Kidney capillary endothelial cell (primary cell): Measurements from ENCODE around the gene COA8.

ENCODE experiments used
- DNase-seq: peaks from one replicate; pipeline ENCODE4 v3.0.0-alpha.2; 2018; ENCODE audit warnings: low spot score

Gene COA8

DNA sequence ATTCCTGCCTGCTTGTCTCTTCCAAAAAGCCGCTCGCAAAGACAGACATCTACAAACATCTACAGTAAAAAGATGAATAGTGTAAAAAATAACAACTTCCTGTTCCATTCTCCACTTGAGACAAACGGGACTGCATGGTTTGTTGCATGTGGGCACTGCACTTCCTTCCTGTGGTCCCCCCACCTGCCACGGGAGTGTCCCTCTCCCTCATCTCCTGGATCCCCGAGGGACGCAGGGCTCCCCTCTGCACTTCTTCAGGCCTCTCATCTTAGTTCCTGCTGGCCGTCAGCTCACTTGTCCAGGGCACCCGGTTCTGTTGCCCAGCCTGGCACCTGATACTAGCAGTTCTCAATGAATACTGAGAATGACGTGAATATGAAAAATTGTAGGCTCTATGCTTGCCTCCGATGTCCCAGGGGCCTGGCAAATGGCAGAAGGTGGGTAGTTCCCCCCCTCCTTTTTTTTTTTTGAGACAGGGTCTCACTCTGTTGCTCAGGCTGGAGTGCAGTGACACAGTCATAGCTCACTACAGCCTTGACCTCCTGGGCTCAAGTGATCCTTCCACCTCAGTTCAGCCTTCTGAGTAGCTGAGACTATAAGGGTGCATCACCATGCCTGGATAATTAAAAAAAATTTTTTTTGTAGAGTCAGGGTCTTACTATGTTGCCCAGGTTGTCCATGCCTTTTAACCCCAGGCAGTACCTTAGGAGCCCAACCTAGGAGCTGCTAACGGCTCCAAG lies 62.8 kb downstream of the COA8 start:
- DNase-seq: peak; percentile 33

DNA sequence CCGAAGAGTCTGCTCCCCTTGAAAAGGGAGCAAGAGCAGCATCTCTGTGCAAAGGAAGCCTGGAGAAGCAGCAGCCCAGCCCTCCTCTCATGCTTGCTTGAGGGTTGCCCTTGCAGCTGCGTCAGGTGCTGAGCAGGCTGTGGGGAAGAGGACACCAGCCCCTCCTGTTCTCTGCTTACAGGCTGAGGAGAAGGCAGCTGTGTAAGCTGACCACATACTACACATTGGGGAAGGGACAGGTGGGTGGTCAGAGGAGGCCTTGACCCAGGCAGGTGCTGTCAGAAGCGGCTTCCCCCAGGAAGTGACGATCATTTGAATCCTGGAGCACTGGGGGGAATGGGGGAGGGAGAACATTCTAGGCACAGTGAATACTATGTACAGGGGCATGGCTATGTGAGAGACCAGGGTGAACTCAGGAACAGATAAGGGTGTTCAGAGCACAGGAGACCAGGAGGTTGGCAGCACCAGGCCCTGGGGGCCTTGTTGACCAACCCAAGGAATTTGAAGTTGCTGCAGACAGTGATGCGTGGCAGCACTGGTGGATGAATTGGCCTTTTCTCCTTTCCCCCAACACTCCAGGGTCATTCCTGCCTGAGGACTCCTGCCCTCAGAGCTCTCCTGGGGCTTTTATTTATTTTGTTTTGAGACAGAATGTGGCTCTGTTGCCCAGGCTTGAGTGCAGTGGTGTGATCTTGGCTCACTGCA lies 63.5 kb downstream of the COA8 start:
- DNase-seq: no peak

DNA sequence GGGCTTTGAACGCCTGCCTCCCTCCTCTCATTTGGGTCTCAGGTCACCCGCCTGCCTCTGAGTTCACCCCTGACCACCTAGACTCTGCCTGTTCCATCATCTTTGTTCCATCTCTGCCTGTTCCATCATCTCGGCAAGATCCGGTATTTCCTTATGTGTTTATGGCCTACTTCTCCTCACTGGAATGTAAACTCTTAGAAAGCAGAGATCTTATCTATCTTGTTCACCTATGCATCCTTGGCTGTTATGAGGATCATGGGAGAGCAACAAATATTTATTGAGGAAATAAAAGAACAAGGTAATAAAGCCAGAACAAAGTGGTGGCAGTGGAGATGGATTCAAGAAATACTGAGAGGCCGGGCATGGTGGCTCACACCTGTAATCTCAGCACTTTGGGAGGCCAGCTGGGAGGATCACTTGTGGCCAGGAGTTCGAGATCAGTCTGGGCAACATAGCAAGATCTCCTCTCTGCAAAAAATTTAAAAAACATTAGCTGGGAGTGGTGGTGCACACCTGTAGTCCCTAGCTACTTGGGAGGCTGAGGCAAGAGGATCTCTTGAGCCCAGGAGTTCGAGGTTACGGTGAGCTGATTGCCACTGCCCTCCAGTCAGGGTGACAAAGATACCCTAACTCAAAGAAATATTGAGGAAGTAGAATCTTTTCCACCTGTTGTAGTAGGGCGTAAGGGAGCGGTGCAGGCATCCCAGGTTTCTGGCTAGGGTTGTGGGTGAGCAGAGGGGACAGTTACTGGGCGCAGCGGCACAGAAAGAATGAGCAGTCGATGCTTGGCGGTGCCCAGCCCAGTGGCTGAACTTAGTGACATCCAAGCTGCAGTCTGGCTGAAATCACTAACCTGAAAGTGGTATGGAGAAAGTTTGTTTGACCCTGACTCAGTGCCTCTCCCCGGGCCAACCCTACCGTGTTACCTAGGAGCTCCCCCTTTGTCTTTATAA lies 64.6 kb downstream of the COA8 start:
- DNase-seq: no peak

DNA sequence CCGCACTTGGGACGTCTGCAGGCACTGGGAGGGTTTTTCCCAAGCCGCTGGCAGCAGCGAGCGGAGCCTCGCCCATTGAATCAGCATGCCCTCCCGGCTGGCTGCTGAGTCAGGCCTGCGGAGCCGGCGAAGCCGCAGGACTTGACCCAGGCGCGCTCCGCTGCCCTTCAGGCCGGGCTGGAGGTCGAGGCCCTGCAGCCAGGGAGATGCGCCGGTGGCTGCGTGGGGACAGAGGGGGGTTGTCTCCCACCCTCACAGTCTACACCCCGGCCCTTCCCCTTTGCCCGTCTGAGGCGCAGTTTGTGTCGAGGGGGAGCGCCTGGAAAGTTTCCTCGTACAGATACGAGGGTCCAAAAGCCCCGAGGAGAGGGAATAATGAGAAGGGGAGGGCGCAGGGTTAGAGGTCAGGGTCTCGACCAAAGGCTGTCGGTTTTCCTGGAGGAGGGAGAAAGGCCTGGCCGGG lies 65.5 kb downstream of the COA8 start:
- DNase-seq: peak; percentile 61

DNA sequence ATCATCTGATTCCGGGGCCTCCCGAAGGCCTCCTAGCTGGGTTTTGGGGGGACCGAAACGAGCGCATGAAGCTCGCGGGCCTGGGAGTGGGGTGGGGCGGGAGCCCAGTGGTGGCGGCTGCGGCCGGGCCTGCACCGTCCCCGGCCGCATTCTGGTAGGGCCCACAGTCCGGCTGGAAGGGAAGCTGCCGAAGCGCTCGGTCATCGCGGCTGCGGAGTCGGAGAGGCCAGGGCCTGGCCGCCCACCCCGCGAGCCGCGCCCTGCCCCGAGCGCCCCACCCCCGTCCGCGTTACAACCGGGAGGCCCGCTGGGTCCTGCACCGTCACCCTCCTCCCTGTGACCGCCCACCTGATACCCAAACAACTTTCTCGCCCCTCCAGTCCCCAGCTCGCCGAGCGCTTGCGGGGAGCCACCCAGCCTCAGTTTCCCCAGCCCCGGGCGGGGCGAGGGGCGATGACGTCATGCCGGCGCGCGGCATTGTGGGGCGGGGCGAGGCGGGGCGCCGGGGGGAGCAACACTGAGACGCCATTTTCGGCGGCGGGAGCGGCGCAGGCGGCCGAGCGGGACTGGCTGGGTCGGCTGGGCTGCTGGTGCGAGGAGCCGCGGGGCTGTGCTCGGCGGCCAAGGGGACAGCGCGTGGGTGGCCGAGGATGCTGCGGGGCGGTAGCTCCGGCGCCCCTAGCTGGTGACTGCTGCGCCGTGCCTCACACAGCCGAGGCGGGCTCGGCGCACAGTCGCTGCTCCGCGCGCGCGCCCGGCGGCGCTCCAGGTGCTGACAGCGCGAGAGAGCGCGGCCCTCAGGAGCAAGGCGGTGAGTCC lies 66.1 kb downstream of the COA8 start, which contains the start of gene KLC1:
Gene KLC1, plus strand, starts transcription at position 528 of the 819 bp plus-strand sequence. CDS start 25,354 bp downstream, outside the sequence.
- peak; percentile 63 for DNase-seq

DNA sequence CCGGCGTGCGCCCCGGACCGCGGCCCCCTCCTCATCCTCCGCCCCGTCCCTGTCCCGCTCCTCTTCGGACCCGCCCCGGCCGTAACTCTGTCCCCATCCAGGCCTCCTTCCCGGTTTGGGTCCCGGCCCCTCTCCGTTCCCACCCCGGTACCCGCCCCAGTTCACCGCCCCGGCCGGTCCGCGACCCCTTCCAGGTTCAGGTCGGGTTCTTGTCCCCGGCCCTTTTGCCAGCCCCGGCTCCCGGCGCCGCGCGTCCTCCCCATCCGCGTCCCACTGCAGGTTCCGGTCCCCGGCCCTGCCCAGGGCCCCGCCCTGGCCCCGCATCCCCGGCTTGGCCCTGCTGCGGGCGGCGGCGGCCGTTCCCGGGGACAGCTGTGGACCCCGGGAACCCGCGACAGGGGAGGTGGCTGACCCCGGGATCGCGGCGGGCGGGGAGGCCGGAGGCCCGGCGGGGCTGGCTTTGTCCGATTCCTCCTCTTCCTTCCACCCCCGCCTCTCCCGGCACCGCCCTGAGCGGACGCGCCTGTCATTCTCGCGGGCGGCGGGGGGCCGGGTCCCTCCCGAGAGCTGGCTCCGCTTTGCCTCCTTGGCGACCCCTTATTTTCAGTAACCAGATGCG lies 66.9 kb downstream of the COA8 start:
- DNase-seq: peak; percentile 41

DNA sequence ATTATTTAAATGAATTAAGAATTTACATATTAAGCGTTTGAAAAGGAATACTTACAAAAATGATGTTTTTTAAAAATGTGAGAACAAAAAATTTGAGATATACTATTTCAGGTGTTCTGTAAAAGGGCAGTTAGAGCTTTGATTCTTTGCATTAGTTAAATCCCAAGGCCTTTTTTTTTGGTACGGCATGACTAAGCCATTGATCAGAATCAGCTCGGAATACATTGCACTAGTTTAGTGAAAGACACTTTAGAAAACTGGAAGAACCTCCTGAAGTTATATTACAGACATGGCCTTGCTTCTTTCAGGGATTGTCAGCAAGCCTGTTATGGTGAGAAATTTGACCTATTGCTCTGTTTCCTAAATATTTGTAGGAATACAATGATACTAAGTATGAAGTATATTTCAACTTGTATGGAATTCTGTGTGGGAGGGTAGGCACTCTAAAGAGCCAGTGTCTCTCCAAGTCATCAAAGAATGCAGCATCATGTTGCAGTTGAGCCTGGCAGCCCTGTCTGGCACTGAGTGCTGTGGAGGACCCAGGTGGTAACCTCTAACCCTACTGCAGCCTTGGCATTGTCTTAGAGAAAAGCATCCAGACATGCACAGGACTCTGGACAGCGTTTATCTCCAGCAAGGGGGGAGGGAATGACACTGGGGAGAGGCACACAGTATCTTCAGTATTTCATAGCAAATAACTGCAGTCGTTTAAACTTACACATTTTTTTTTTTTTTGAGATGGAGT lies 67.8 kb downstream of the COA8 start:
- no peak for DNase-seq

DNA sequence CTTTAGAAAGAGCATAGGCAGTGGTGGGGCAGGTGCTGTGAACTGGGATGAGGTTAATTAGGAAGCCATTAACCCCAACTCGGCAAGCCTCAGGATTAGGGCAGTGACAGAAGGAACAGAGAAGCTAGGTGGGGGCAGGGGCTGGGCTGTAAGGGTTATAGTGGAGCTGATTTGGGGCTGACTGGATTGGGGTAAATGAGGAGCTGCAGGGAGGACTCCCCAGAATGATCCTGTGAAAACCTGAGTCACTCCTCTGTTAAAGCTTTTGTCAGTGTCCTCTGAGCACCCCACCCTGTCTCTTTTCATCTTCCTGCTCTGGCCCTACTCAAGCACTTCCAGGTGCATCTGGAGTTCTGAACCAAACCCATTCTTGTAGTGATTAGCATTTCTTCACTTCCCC lies 70.6 kb downstream of the COA8 start:
- no peak for DNase-seq

DNA sequence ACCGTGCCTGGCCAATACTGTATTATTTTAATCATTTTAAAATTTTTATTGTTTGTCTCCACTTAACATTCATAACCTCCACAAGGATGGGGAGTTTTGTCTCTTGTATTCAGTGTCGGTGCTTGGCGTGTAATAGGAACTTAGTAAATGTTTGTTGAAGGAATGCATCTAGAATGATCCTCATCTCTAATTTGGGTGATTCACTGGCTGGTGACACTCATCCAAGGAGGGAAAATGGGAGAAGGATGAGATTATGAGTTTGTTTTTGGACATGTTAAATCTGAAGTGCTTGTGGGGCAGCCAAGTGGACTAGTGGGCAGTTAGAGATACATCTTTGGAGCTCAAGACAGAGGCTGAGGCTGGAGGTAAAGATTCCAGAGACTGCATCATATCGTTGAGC lies 71.4 kb downstream of the COA8 start:
- DNase-seq: no peak

DNA sequence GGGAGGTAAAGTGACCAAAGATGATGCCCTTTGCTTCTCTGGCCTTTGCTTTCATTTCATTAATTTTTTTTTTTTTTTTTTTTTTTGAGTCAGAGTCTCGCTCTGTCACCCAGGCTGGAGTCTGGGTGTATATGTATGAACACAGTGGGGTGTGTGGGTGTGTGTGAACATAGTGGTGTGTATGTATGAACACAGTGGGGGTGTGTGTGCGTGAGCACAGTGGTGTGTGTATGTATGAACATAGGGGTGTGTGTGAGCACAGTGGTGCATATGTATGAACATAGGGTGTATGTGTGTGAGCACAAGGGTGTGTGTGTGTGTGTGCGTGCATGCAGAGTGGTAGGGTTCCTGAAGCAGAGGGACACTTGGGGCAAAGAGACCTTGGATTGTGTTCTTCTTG lies 75.8 kb downstream of the COA8 start:
- no peak for DNase-seq
